C1 segment of cervical spinal cord (tissue), 14 donors: ENCODE data around the gene VWA5A.

ENCODE experiments used
- DNase-seq, 14 donors: peaks; one replicate each; lab custom pipeline; 2025; lab: John Stamatoyannopoulos, UW

VWA5A gene

GRCh38 chr11:124114942-124115781, at the start of gene VWA5A:
Gene VWA5A, plus strand, starts transcription at chr11:124115450. Its CDS starts 2,062 bp downstream, at chr11:124117512.
- DNase-seq = peak in 10 of 14 donors; percentile 11 to 82 (median 29)

GRCh38 chr11:124068601-124069110, 46.6 kb upstream of the VWA5A start:
- no peak for DNase-seq

GRCh38 chr11:124069429-124070401, 45.5 kb upstream of the VWA5A start:
- DNase-seq = peak in 5 of 14 donors; percentile 4 to 34 (median 20)

- peak in 8 of 14 donors; percentile 10 to 58 (median 39) for DNase-seq
These were observed 44.2 kb upstream of the VWA5A start for GRCh38 chr11:124070915-124071622.

- no peak for DNase-seq
These were observed 43.7 kb upstream of the VWA5A start for GRCh38 chr11:124071623-124071948.

- no peak for DNase-seq
These were observed 43.1 kb upstream of the VWA5A start for GRCh38 chr11:124072147-124072546.

- no peak for DNase-seq
These were observed 40.7 kb upstream of the VWA5A start for GRCh38 chr11:124074554-124074953.

- DNase-seq = no peak
These were observed 39.8 kb upstream of the VWA5A start for GRCh38 chr11:124075492-124075840.

GRCh38 chr11:124075841-124076651, 39.2 kb upstream of the VWA5A start:
- DNase-seq = peak in 5 of 14 donors; percentile 8 to 59 (median 25)

- no peak for DNase-seq
These were observed 38.0 kb upstream of the VWA5A start for GRCh38 chr11:124077266-124077665.

GRCh38 chr11:124078591-124078990, 36.7 kb upstream of the VWA5A start:
- DNase-seq = no peak

- DNase-seq = no peak
These were observed 35.5 kb upstream of the VWA5A start for GRCh38 chr11:124079631-124080326.

GRCh38 chr11:124080327-124081001, 34.8 kb upstream of the VWA5A start:
- DNase-seq = no peak

GRCh38 chr11:124081483-124081882, 33.8 kb upstream of the VWA5A start:
- DNase-seq = no peak

GRCh38 chr11:124082371-124082770, 32.9 kb upstream of the VWA5A start:
- no peak for DNase-seq

GRCh38 chr11:124085583-124085982, 29.7 kb upstream of the VWA5A start:
- no peak for DNase-seq

- peak in 3 of 14 donors; percentile 3 to 17 (median 6) for DNase-seq
These were observed 29.0 kb upstream of the VWA5A start for GRCh38 chr11:124085997-124086846.

- DNase-seq = no peak
These were observed 24.3 kb upstream of the VWA5A start for GRCh38 chr11:124090996-124091395.
